H1 (cell line): Measurements from ENCODE around the gene GBF1. TPM values are rescaled to one million over a fixed set of nuclear protein-coding genes. Genes with fewer than 3 reads are reported as not detected.
"Not testable (repeated sequence)": the region's sequence is repeated elsewhere in the genome, so short reads cannot be mapped to it uniquely, and the experiment has no call there.

ENCODE experiments used
- CTCF ChIA-PET: fragments of 300-600 bp; sonication (Branson Sonifier 250); formaldehyde crosslinking; loops from one replicate; lab custom pipeline; 2021; ENCODE audit not compliant: partially characterized antibody; lab: Charles Lee
- POLR2A ChIA-PET: fragments of 300-600 bp; sonication (Branson Sonifier 250); formaldehyde crosslinking; loops from one replicate; lab custom pipeline; 2021; ENCODE audit warnings: inconsistent platforms; ENCODE audit not compliant: partially characterized antibody; lab: Charles Lee
- DNase-seq, 2 experiments: peaks; one replicate each; pipeline versions ENCODE4 v3.0.0 to v3.0.0-alpha.2; 2010 to 2022; ENCODE audit warnings: low spot score in 2 of 2, low read depth in 1 of 2, mixed read lengths in 1 of 2
- FAIRE-seq: peaks from 2 replicates; lab custom pipeline; 2011; peaks lifted over from hg19 to GRCh38; lab: Jason Lieb, UNC
- H2AFZ ChIP-seq: 2 replicates; pipeline ENCODE4 v1.8.1; 2012; ENCODE audit warnings: low read length, inconsistent platforms
- H2AK5ac ChIP-seq: 2 replicates; pipeline ENCODE4 v1.6.1; 2013; ENCODE audit warnings: low read depth, low read length
- H2BK120ac ChIP-seq: replicated peaks from 2 replicates; pipeline ENCODE3; 2013; ENCODE audit warnings: low read depth, low read length, inconsistent platforms
- H2BK12ac ChIP-seq: 2 replicates; pipeline ENCODE4 v1.6.1; 2013; ENCODE audit warnings: low read depth, low read length
- H2BK15ac ChIP-seq: 2 replicates; pipeline ENCODE4 v1.6.1; 2013; ENCODE audit warnings: low read length
- H2BK20ac ChIP-seq: 2 replicates; pipeline ENCODE4 v1.6.1; 2013; ENCODE audit warnings: low read length
- H2BK5ac ChIP-seq: 2 replicates; pipeline ENCODE4 v1.6.1; 2013; ENCODE audit warnings: low read depth, low read length
- H3K14ac ChIP-seq: 2 replicates; pipeline ENCODE4 v1.6.1; 2013; ENCODE audit warnings: inconsistent platforms; ENCODE audit not compliant: insufficient read length
- H3K18ac ChIP-seq: 2 replicates; pipeline ENCODE4 v1.6.1; 2013; ENCODE audit warnings: low read length; ENCODE audit errors: extremely low read depth
- H3K23ac ChIP-seq: 2 replicates; pipeline ENCODE4 v1.6.1; 2013; ENCODE audit warnings: inconsistent platforms; ENCODE audit not compliant: insufficient read length
- H3K23me2 ChIP-seq: 2 replicates; pipeline ENCODE4 v1.6.1; 2013; ENCODE audit warnings: low read depth, low read length
- H3K27ac ChIP-seq: 2 replicates; pipeline ENCODE4 v1.6.1; 2011; ENCODE audit warnings: low read depth, low read length, inconsistent platforms
- H3K27me3 ChIP-seq, 4 experiments: replicated peaks in 1 of 4; 1 replicate in 1 of 4; 2 replicates in 3 of 4; pipeline versions ENCODE4 v1.6.1 to v1.8.1; 2011 to 2013; ENCODE audit warnings: low read length in 3 of 4, mild to moderate bottlenecking in 3 of 4, inconsistent platforms in 2 of 4, mixed read lengths in 2 of 4, moderate library complexity in 1 of 4; ENCODE audit not compliant: control insufficient read depth in 3 of 4, insufficient read depth in 3 of 4; ENCODE audit errors: extremely low read depth in 1 of 4
- H3K36me3 ChIP-seq, 4 experiments: 2 replicates each; pipeline versions ENCODE4 v1.6.1 to v1.8.1; 2011 to 2013; ENCODE audit warnings: mild to moderate bottlenecking in 4 of 4, low read length in 3 of 4, moderate library complexity in 2 of 4, control low read depth in 1 of 4, inconsistent platforms in 1 of 4; ENCODE audit not compliant: insufficient read depth in 4 of 4, control insufficient read depth in 2 of 4
- H3K4ac ChIP-seq: replicated peaks from 2 replicates; pipeline ENCODE3; 2013; ENCODE audit warnings: low read length, low read depth, mixed read lengths, inconsistent platforms; ENCODE audit not compliant: insufficient read length
- H3K4me1 ChIP-seq, 4 experiments: replicated peaks in 1 of 4; 1 replicate in 1 of 4; 2 replicates in 3 of 4; pipeline versions ENCODE4 v1.6.1 to v1.8.1; 2011 to 2013; ENCODE audit warnings: low read length in 3 of 4, inconsistent platforms in 2 of 4, mixed read lengths in 1 of 4; ENCODE audit not compliant: insufficient read depth in 4 of 4, control insufficient read depth in 3 of 4
- H3K4me2 ChIP-seq, 2 experiments: 2 replicates each; pipeline versions ENCODE4 v1.6.1 to v1.8.1; 2011 to 2013; ENCODE audit warnings: low read depth in 2 of 2, low read length in 2 of 2, control low read depth in 1 of 2, inconsistent platforms in 1 of 2, mild to moderate bottlenecking in 1 of 2; ENCODE audit not compliant: insufficient read depth in 1 of 2
- H3K4me3 ChIP-seq, 4 experiments: fragments of 200-600, 300-600 bp in 1 of 4; sonication (generic), shearing (Covaris generic), sonication (Bioruptor Twin) in 1 of 4; 2 replicates each; pipeline versions ENCODE4 v1.5.1 to v1.8.1; 2011 to 2016; ENCODE audit warnings: low read length in 4 of 4, low read depth in 3 of 4, control low read depth in 2 of 4, inconsistent platforms in 2 of 4, mild to moderate bottlenecking in 2 of 4, mixed read lengths in 1 of 4, moderate library complexity in 1 of 4; ENCODE audit not compliant: insufficient read depth in 2 of 4; ENCODE audit errors: extremely low read depth in 1 of 4
- H3K56ac ChIP-seq: replicated peaks from 2 replicates; pipeline ENCODE3; 2013; ENCODE audit warnings: low read depth, mild to moderate bottlenecking, mixed read lengths, low read length, inconsistent platforms; ENCODE audit not compliant: insufficient read length
- H3K79me1 ChIP-seq: 2 replicates; pipeline ENCODE4 v1.6.1; 2013; ENCODE audit warnings: low read depth, low read length, control low read depth
- H3K79me2 ChIP-seq, 2 experiments: 2 replicates each; pipeline versions ENCODE4 v1.6.1 to v1.8.1; 2012 to 2013; ENCODE audit warnings: low read length in 2 of 2, mild to moderate bottlenecking in 2 of 2, inconsistent platforms in 1 of 2; ENCODE audit not compliant: insufficient read depth in 2 of 2, control insufficient read depth in 1 of 2
- H3K9ac ChIP-seq, 4 experiments: replicated peaks in 1 of 4; 1 replicate in 1 of 4; 2 replicates in 3 of 4; pipeline versions ENCODE4 v1.6.1 to v1.8.1; 2011 to 2013; ENCODE audit warnings: low read depth in 3 of 4, low read length in 3 of 4, control low read depth in 2 of 4, mild to moderate bottlenecking in 2 of 4, moderate library complexity in 2 of 4, inconsistent platforms in 1 of 4; ENCODE audit errors: extremely low read depth in 1 of 4
- H3K9me3 ChIP-seq, 2 experiments: 2 replicates each; pipeline versions ENCODE4 v1.6.1 to v1.8.1; 2012 to 2013; ENCODE audit warnings: mild to moderate bottlenecking in 2 of 2, moderate library complexity in 2 of 2, control low read depth in 1 of 2, inconsistent platforms in 1 of 2, low read depth in 1 of 2, low read length in 1 of 2, mixed read lengths in 1 of 2; ENCODE audit not compliant: insufficient read depth in 2 of 2
- H4K20me1 ChIP-seq, 2 experiments: replicated peaks in 1 of 2; 2 replicates each; pipeline versions ENCODE3 to v1.8.1; 2011 to 2013; ENCODE audit warnings: inconsistent platforms in 2 of 2, low read length in 2 of 2, mild to moderate bottlenecking in 1 of 2; ENCODE audit not compliant: insufficient read depth in 2 of 2, control insufficient read depth in 1 of 2
- H4K5ac ChIP-seq: 2 replicates; pipeline ENCODE4 v1.6.1; 2013; ENCODE audit warnings: low read length, low read depth, mixed read lengths, inconsistent platforms; ENCODE audit not compliant: insufficient read length
- H4K8ac ChIP-seq: 2 replicates; pipeline ENCODE4 v1.8.0; 2013; ENCODE audit warnings: mild to moderate bottlenecking, moderate library complexity, low read length, inconsistent platforms; ENCODE audit not compliant: insufficient read depth; ENCODE audit errors: extremely low read depth
- H4K91ac ChIP-seq: replicated peaks from 2 replicates; pipeline ENCODE3; 2013; ENCODE audit warnings: low read length, mixed read lengths, inconsistent platforms; ENCODE audit not compliant: insufficient read length
- WGBS, 2 experiments: shearing (Covaris generic) in 1 of 2; methylation state at CpG; one replicate each; pipeline versions ENCODE4 v1.1.6 to v1.1.7; 2013 to 2015; ENCODE audit warnings: low lambda C conversion rate in 2 of 2, mixed read lengths in 2 of 2, inconsistent platforms in 1 of 2, low coverage in 1 of 2, missing lambda C conversion rate in 1 of 2; ENCODE audit not compliant: insufficient replicate concordance in 2 of 2, insufficient coverage in 1 of 2, insufficient read length in 1 of 2; ENCODE audit errors: extremely low coverage in 1 of 2, missing lambda C conversion rate in 1 of 2; 5-methylcytosine and 5-hydroxymethylcytosine counted together
- polyA plus RNA-seq, 7 experiments: library from polyadenylated mRNA; depleted of rRNA in 3 of 7; stranded (reverse) in 5 of 7; unstranded in 2 of 7; fragments of >200 nt in 5 of 7; fragments of 200-250 nt in 2 of 7; gene quantifications; 1 replicate in 5 of 7; 2 replicates in 1 of 7; 4 replicates in 1 of 7; pipeline versions ENCODE4 v1.2.1 to v1.2.3, GENCODE V29; 2011 to 2013; ENCODE audit warnings: missing spikeins in 2 of 7, mixed read lengths in 2 of 7
- total RNA-seq: library from RNA; stranded (reverse); fragmentation: NEBNext Ultra II Directional; extraction: Animal tissue kit (Norgen Biotek cat#: 25700); gene quantifications from 2 replicates; pipeline ENCODE4 v1.2.1, GENCODE V29; 2021

Gene GBF1
- total and polyA plus RNA-seq, 2 of the 8 experiments (the other 6 are each of a cell fraction or from before 2014, with no cell fraction given): 11.0 to 25.5 TPM

DNA sequence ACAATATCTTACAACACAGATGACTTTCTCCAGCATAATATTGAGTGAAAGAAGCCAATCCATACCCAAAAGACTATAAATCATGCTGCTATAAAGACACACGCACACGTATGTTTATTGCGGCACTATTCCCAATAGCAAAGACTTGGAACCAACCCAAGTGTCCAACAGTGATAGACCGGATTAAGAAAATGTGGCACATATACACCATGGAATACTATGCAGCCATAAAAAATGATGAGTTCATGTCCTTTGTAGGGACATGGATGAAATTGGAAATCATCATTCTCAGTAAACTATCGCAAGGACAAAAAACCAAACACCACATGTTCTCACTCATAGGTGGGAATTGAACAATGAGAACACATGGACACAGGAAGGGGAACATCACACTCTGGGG is 63.0 kb downstream of the GBF1 start:
- CTCF ChIA-PET, H4K8ac ChIP-seq, H3K4ac ChIP-seq, H3K4me3 ChIP-seq, H2BK12ac ChIP-seq, H3K23ac ChIP-seq, H3K27ac ChIP-seq, H4K20me1 ChIP-seq, H3K23me2 ChIP-seq, DNase-seq, H3K14ac ChIP-seq, H2BK20ac ChIP-seq, FAIRE-seq, H3K4me2 ChIP-seq, H3K56ac ChIP-seq, H4K91ac ChIP-seq, H3K4me1 ChIP-seq, H3K18ac ChIP-seq, H2AFZ ChIP-seq, H3K36me3 ChIP-seq, H3K79me1 ChIP-seq, H2BK5ac ChIP-seq, H3K9ac ChIP-seq, H3K27me3 ChIP-seq, H2BK120ac ChIP-seq, H2BK15ac ChIP-seq, H4K5ac ChIP-seq, H2AK5ac ChIP-seq, H3K79me2 ChIP-seq, H3K9me3 ChIP-seq: not testable (repeated sequence)
- POLR2A ChIA-PET: interaction anchor here (1.3 kb wide), 1 partner anchor 176 kb away, joined by 3 read pairs; no protein-coding TSS in a partner anchor
- WGBS, 2 experiments: 94% methylated on average over 4 of the region's 5 CpGs; no CpG with 5 or more reads in 1 of the 2 experiments
